Astrocyte (in vitro differentiated cells and primary cell): Measurements from ENCODE around the gene EEF2K.

Experiments used
- CTCF ChIP-seq: IDR thresholded peaks from 2 replicates; pipeline ENCODE4 v1.5.1; 2011; ENCODE audit warnings: low read depth, mild to moderate bottlenecking, inconsistent platforms, low read length, moderate library complexity; ENCODE audit not compliant: insufficient read depth
- EZH2 ChIP-seq: IDR thresholded peaks from 2 replicates; pipeline ENCODE4 v1.6.1; 2012; ENCODE audit warnings: mild to moderate bottlenecking, low read length, inconsistent platforms; ENCODE audit not compliant: insufficient read depth

- TF ChIP-seq CTCF (no peak), EZH2 (no peak)
Measured at GRCh38 chr16:22285080-22285479, 79.0 kb downstream of the EEF2K start.
